MG63 (cell line): ENCODE data around the gene BFSP2. TPM values are rescaled to one million over a fixed set of nuclear protein-coding genes. Genes with fewer than 3 reads are reported as not detected.

Source experiments
- DNase-seq: peaks from one replicate; pipeline ENCODE4 v3.0.0-alpha.2; 2020
- H3K27me3 ChIP-seq: fragments of 250-450 bp; sonication (Bioruptor Pico); 2 replicates; pipeline ENCODE4 v1.5.1; 2020; ENCODE audit warnings: mild to moderate bottlenecking, moderate library complexity
- H3K36me3 ChIP-seq: fragments of 250-450 bp; sonication (Bioruptor Pico); 2 replicates; pipeline ENCODE4 v1.5.1; 2020; ENCODE audit warnings: mild to moderate bottlenecking, moderate library complexity
- H3K4me3 ChIP-seq: fragments of 250-450 bp; sonication (Bioruptor Pico); 2 replicates; pipeline ENCODE4 v1.5.1; 2020; ENCODE audit warnings: mild to moderate bottlenecking, moderate library complexity
- H3K9me3 ChIP-seq: fragments of 250-450 bp; sonication (Bioruptor Pico); 2 replicates; pipeline ENCODE4 v1.5.1; 2020; ENCODE audit warnings: mild to moderate bottlenecking, moderate library complexity
- total RNA-seq: library from RNA; depleted of rRNA; stranded (reverse); fragments of >200 nt; shearing (Covaris generic); gene quantifications from 2 replicates; pipeline ENCODE4 v1.2.3, GENCODE V29; 2014; ENCODE audit warnings: low replicate concordance

Gene BFSP2
- total RNA-seq, 1 experiment from 2014 or later = not detected

DNA sequence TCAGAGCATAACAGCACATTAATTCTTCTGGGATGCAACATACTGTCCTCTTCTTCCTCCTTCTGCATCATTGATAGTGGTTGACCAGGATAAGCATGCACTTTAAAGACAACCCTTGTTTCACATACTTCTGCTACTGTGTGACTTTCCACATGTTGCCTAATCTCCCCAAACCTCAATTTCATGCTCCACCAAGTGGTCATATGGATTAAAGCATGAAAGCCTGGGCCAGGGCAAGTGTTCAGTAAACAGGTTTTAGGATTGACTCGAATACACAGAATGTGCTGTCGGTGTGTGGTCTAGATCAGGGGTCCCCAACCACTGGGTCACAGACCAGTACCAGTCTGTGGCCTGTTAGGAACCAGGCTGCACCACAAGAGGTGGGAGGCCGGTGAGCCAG lies 22.5 kb upstream of the BFSP2 start:
- no peaks in the 10 kb centered on the region for H3K9me3 ChIP-seq
- H3K36me3 ChIP-seq = no peaks in the 10 kb centered on the region
- H3K27me3 ChIP-seq = no peaks in the 10 kb centered on the region
- no peak for DNase-seq
- H3K4me3 ChIP-seq = no peak overlapping the region

DNA sequence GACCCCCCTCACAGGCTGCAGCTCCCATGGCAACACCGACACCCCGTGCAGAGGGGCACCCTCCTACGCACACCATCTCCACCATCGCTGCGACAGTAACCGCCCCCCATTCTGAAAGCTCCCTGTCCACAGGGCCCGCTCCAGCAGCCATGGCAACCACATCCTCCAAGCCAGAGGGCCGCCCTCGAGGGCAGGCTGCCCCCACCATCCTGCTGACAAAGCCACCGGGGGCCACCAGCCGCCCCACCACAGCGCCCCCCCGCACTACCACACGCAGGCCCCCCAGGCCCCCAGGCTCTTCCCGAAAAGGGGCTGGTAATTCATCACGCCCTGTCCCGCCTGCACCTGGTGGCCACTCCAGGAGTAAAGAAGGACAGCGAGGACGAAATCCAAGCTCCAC lies 19.9 kb upstream of the BFSP2 start:
- Histone ChIP-seq H3K9me3 (no peaks in the 10 kb centered on the region), H3K36me3 (no peaks in the 10 kb centered on the region), H3K27me3 (no peaks in the 10 kb centered on the region), H3K4me3 (no peak overlapping the region)
- DNase-seq = no peak

DNA sequence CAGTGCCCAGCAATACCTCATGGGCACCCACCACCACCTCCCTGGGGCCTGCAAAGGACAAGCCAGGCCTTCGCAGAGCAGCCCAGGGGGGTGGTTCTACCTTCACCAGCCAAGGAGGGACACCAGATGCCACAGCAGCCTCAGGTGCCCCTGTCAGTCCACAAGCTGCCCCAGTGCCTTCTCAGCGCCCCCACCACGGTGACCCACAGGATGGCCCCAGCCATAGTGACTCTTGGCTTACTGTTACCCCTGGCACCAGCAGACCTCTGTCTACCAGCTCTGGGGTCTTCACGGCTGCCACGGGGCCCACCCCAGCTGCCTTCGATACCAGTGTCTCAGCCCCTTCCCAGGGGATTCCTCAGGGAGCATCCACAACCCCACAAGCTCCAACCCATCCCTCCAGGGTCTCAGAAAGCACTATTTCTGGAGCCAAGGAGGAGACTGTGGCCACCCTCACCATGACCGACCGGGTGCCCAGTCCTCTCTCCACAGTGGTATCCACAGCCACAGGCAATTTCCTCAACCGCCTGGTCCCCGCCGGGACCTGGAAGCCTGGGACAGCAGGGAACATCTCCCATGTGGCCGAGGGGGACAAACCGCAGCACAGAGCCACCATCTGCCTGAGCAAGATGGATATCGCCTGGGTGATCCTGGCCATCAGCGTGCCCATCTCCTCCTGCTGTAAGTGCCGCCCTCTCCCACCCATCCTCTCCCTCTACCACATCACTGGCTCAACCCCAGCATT lies 19.2 kb upstream of the BFSP2 start:
- no peaks in the 10 kb centered on the region for H3K9me3 ChIP-seq
- H3K36me3 ChIP-seq = no peaks in the 10 kb centered on the region
- DNase-seq = no peak
- no peaks in the 10 kb centered on the region for H3K27me3 ChIP-seq
- no peak overlapping the region for H3K4me3 ChIP-seq

DNA sequence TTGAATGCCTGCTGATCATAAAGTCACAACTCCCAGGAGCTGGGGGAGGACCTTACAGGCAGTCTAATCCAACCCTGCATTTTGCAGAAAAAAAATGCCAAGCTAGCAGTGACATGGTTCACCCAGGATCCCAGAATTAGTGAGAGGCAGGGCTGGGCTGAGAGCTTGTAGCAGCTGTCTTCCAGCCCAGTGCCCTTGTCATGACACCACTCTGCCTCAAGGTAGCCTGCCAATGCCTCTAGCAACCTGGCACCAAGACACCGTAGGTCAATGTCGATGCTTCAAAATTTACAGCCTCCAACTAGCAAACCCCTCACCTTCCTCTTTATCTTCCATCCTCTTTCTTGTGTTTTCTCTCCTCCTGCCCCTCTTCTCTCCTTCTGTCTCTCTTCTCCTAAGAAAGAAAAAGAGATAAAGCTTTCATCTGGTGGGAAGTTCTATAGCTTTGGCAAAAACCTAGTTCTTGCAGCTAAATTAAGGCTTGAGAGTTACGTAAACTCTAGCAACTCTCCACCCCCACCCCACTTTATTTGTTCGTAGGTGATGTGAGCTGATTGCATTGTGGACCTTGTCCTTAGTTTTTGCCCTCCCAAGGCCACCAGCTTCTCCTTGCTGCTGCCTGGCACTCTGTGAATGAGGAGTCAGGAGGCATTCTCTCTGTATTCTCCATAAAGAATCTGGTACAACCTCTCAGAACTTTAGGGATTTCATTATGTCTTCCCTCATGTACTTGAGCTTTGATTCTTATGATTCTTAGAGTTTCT lies 18.3 kb upstream of the BFSP2 start:
- H3K36me3 ChIP-seq = no peaks in the 10 kb centered on the region
- DNase-seq = no peak
- H3K4me3 ChIP-seq = no peak overlapping the region
- no peaks in the 10 kb centered on the region for H3K9me3 ChIP-seq
- H3K27me3 ChIP-seq = no peaks in the 10 kb centered on the region

DNA sequence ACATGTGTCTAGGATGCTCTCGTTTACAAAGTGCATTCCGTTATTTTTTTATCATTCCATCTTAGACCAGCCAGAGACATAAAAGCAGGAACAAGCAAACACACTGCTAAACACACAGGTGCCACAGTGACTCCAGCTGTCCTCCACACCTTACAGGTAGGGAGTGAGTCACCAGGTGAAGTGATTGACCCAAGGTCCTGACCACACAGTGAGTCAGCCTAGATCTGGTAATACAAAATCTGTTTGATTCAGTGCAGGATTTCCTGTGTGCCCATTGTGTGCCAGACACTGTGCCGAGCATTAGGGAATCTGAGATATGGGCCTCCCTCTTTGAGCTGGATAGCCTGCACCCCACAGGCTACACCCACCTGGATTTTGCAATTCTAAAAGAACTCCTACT lies 16.7 kb upstream of the BFSP2 start:
- H3K27me3 ChIP-seq = no peaks in the 10 kb centered on the region
- H3K36me3 ChIP-seq = no peaks in the 10 kb centered on the region
- DNase-seq = no peak
- H3K4me3 ChIP-seq = no peak overlapping the region
- H3K9me3 ChIP-seq = no peaks in the 10 kb centered on the region

DNA sequence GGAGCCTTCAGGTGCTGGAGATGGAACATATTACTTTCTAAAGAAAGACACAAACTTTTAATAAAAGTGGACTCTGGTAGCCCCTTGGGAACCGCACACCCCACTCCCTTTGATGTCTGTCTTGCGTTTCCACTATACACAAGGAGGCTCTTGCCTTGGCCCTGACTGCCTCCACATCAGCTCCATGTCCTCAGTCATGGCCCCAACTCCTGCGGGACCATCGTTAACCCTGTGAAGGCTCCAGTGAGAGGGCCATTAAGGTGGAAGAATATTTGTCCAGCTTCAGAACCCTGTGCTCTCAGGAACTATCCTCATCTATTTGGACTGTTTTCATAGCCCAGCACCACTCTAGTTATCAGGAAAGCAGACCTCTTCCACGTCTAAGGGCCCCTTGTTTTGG lies 16.1 kb upstream of the BFSP2 start:
- H3K36me3 ChIP-seq = no peaks in the 10 kb centered on the region
- H3K27me3 ChIP-seq = no peaks in the 10 kb centered on the region
- H3K9me3 ChIP-seq = no peaks in the 10 kb centered on the region
- no peak for DNase-seq
- H3K4me3 ChIP-seq = no peak overlapping the region

DNA sequence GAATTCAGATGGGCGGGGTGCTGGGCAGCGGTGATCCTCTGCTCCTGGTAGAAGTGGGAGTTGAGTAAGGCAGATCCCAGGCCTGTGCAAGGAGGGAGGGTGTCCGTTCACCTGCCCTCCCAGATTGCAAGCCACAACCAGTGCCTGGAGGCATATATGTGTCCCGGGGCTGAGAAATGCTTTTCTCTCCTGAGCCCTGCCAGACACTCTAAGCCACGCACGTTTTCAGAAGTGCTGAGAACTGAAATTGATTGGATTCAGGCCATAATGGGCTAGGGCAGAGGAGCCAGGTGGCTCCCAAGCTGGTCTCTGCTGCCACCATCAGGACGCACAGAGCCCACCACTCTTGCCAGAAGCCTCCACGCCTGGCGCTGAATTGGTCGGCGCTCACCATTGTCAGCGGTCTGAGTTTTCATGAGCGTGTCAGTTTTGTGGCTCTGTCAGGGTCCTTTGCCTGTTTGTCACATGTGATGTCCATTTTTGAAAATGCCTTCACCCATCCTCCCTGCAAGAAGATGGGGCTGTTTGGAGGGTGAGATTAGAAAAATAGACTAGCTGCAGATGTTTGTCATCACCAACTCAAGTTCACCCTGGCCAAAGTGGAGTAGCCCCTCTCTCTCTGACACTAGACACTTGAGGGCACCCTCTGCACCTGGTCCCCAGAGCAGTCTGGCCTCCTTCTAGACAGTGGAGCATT lies 15.4 kb upstream of the BFSP2 start:
- H3K4me3 ChIP-seq = no peak overlapping the region
- no peaks in the 10 kb centered on the region for H3K27me3 ChIP-seq
- H3K36me3 ChIP-seq = no peaks in the 10 kb centered on the region
- H3K9me3 ChIP-seq = no peaks in the 10 kb centered on the region
- DNase-seq = peak; percentile 40

DNA sequence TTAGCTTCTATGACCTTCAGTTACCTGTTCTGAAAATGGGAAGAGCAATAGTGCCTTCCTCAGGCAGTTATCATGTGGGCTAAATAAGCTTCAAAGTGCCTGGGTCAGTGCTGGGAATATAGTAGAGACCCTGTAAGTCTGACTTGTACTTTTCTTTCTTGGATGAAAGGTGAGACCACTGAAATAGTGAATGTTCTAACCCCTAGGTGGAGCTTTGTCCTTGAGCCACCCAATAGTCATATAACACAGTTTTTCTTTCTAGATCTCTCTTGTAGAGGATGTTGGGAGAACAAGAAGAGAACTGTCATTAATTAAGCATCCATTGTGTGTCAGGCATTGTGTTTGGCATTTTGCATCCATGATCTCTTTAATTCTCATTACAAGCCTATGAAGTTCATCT lies 13.0 kb upstream of the BFSP2 start:
- H3K36me3 ChIP-seq = no peaks in the 10 kb centered on the region
- no peak overlapping the region for H3K4me3 ChIP-seq
- H3K9me3 ChIP-seq = no peaks in the 10 kb centered on the region
- H3K27me3 ChIP-seq = no peaks in the 10 kb centered on the region
- no peak for DNase-seq

DNA sequence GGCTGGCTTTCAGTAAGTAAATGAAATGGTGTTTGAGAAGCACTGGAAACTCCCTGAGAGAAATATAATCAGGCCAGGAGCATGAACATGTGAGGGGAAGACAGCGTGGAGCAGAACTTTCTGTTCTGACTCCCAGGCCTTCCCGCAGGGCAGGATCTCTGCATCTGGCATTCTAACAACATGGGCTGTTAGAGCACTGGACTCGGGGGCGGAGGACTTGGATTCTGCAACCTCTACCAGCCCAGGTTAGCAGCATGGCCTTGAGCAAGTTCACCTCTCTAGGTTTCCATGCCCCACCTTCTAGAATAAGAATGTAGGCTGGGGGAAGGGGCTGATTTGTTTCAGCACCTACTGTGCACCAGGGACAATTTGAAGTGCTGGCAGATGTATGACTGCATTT lies 12.5 kb upstream of the BFSP2 start:
- H3K27me3 ChIP-seq = no peaks in the 10 kb centered on the region

DNA sequence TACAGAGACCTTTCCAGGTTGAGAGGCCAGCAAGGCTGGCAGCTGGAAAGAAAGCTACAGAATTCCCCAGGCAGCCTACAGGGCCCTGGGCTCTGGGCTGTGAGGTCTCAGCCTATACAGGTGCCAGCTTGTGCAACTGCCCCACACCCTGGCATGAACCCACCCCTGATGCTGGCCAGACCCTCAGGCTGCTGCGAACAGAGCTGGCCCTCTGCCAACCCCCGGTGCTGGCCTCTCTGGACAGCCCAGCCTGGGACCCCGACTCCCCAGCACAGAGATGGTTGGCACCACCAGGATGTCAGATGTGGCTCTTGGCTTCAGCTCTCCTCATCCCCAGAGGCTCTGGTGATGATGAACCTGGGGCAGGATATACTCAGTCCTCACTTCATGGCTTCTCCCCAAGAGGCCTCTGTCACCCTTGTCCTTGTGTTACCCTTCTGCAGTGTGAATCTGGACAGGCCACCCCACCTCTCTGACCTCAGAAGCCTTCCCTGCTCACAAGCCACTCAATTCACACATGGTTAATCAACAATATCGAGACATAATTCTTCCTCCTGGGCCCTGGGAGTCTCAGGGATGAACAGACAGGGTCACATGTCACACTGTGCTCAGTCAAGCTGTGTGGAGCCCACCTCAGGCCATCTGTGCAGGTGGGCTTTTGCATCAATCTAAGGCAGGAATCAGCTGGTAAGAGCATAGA lies 11.0 kb upstream of the BFSP2 start:
- Histone ChIP-seq H3K9me3 (peaks cover 4% of the 10 kb centered on the region), H3K27me3 (no peaks in the 10 kb centered on the region), H3K36me3 (no peaks in the 10 kb centered on the region), H3K4me3 (no peak overlapping the region)
- no peak for DNase-seq

More for the DNA sequence above, 12.5 kb upstream of the BFSP2 start:
- Histone ChIP-seq H3K4me3 (no peak overlapping the region), H3K9me3 (no peaks in the 10 kb centered on the region), H3K36me3 (no peaks in the 10 kb centered on the region)
- no peak for DNase-seq

DNA sequence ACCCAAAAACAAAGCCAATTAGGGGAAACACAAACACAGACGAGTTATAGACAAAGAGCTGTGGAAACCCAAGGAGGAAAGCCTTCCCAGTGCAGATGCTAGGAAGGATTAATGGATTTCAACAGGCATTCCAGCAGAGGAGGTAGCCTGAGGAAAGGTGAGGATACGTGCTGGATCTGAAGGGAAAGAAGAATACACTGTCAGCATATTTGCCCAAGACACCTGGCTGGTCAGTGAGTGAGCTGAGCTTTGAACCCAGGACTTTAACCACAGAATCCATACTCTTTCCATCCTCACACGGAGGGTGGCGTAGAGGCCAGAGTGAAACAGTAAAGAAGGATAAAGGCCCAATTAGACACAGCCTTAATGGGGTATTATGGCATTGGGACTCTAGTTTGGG lies 9.1 kb upstream of the BFSP2 start:
- Histone ChIP-seq H3K27me3 (no peaks in the 10 kb centered on the region), H3K36me3 (no peaks in the 10 kb centered on the region), H3K9me3 (peaks cover 14% of the 10 kb centered on the region), H3K4me3 (no peak overlapping the region)
- DNase-seq = no peak

DNA sequence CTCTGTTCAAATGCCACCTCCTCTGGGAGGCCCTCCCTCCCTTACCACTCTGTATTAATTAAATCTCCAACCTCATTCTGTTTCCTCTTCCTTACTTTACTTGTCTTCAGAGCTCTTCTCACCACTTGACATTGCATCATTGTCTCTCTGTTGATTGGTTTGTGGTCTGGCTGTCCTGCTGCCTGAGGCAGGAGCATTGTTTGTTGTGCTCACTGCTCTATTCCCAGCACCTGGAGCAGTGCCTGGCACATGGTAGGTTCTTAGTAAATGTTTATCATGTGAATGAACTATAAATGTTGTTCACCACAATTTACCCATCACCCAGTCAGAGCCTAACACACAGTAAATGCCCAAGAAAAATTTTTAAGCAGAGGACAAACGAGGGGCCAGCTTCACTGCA lies 6.7 kb upstream of the BFSP2 start:
- DNase-seq = peak; percentile 25
- H3K27me3 ChIP-seq = no peaks in the 10 kb centered on the region

DNA sequence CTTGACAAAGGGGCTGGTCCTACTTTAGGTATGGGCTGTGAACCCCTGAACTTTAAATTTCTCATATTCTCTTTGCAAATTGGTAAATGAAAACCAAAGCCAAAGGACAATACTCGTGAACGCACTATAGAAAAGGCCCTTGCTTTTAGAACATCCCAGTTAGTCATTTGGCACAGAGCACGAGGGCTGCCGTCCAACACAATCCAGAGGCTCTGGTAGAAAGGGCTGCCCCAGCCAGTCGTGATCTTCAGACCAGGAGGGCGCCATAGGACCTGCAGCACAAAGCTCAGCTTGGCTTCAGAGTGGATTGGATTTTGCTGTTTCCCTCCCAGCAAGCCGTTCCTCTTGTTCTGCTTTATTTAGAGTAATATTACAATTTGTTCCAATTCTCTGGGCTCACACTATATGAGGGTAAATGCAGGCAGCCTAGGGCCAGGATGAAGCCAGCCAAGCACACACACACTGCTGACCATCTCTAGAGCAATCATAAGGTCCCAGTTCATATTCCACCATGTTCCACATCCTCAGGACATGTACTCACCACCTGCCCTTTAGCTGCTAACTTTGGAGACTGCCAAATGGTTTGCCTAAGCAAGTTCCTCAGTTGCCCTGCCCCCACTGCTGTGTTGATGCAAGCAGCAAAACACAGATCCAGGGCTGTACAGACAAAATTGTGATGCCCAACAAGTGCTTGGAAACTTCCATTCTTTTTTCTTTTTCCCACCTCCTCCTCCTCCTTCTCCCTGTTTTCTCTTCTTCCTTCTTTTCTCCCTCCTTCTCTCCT lies 6.0 kb upstream of the BFSP2 start:
- Histone ChIP-seq H3K27me3 (no peaks in the 10 kb centered on the region), H3K9me3 (peaks cover 14% of the 10 kb centered on the region), H3K36me3 (no peaks in the 10 kb centered on the region), H3K4me3 (no peak overlapping the region)
- peak; percentile 73 for DNase-seq

More for the DNA sequence above, 6.7 kb upstream of the BFSP2 start:
- H3K9me3 ChIP-seq = peaks cover 14% of the 10 kb centered on the region
- no peak overlapping the region for H3K4me3 ChIP-seq
- H3K36me3 ChIP-seq = no peaks in the 10 kb centered on the region

DNA sequence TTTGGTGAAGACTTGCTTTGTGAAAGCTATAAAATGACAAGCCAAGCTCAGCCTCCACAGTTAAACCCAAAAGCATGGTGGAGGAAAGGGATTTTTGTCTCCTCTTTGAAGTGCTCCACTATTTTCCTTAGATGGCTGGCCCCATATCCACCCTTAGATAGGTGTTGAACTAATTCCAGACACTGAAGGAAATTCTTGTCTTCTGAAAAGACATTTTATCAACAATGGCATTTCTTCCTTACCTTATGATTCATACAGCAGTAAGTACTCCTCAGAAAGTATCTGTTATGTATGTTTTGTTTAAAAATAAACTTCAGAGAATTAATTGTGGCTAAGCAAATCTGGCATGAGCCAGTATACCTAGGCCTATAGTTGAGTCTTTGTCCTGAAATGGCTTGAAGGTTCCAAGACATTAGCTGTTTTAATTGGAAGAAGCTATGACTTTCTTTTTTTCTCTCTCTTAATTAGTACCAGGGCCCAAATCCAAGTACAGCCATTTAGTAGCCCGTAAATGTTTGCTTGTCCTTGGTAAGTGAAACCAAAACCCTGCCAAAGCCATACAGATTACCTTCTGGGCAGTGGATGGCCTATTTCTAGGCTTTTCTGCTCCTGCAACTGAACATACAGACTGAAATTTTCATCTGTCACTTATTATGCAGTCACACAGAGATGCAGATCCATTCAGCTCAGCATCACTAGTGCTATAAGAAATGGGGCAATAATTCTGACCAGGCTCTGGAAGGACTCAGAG lies 5.1 kb upstream of the BFSP2 start:
- Histone ChIP-seq H3K4me3 (no peak overlapping the region), H3K9me3 (peaks cover 14% of the 10 kb centered on the region), H3K36me3 (no peaks in the 10 kb centered on the region), H3K27me3 (no peaks in the 10 kb centered on the region)
- DNase-seq = no peak

DNA sequence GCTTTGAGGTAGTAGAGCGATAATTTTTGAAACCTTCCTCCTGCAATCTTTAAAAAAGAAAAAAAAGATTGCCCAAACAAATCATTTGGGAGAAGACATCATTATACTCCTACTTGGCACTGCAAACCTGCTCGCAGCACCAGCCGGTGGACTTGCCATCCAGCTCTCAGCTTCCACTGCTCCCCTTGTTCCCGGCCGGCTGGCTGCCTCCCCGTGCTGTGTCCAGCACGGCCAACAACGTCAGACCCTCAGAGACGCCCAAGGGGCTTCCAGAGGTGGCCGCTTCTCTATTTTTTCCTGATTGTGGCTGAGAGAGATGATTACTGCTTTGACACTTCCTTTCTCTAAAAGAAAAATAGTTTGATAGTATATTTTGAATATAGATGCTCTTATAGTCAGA lies 3.0 kb upstream of the BFSP2 start:
- no peaks in the 10 kb centered on the region for H3K27me3 ChIP-seq
- H3K9me3 ChIP-seq = peaks cover 14% of the 10 kb centered on the region
- no peaks in the 10 kb centered on the region for H3K36me3 ChIP-seq
- H3K4me3 ChIP-seq = no peak overlapping the region
- no peak for DNase-seq
